ENCODE data around the gene TGFBR2. TPM values are rescaled to one million over a fixed set of nuclear protein-coding genes. Genes with fewer than 3 reads are reported as not detected.

TGFBR2 gene
- total and polyA plus RNA-seq, 10 of the 15 experiments (the other 5 are each of a cell fraction or from before 2014, with no cell fraction given): 0.02 to 0.98 (median 0.18) TPM; not detected in 1

DNA sequence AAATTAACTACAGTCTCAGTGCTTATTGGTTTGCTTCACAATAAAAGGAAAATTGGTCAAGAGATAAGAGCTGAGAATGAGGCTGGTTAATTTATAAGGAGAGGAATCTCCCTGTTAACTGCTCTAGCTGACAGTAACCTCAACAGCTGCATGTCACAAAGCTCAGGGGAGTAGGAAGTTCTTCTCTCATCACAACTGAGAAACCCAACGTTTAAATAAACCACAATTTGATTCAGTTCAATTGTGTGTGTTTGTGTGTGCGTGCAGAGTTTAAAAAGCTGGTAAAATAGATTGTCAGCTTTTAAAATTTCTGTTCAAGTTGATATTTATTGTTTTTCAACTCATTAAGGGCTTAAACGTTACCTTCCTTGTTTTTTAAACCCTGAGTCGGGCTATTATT is 3.5 kb upstream of the TGFBR2 start (continued):
- TF ChIP-seq, protein P1, sequence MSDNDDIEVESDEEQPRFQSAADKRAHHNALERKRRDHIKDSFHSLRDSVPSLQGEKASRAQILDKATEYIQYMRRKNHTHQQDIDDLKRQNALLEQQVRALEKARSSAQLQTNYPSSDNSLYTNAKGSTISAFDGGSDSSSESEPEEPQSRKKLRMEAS (IDR thresholded peaks at IDR 0.05; ENCODE audit: low read depth, low read length): no peak
- TF ChIP-seq ATF7 (IDR thresholded peaks at IDR 0.05; ENCODE audit: low read depth) (no peak; the same call in 1 of the 2 replicates), RAD21 (IDR thresholded peaks at IDR 0.05; ENCODE audit: insufficient read depth, low read depth, low read length) (no peak), ZNF622 (IDR thresholded peaks at IDR 0.05) (no peak), ZZZ3 (IDR thresholded peaks at IDR 0.05; ENCODE audit: control insufficient read depth, insufficient read length, low read depth) (no peak), ZNF384 (IDR thresholded peaks at IDR 0.05; ENCODE audit: borderline replicate concordance, low read depth, low read length) (no peak)

DNA sequence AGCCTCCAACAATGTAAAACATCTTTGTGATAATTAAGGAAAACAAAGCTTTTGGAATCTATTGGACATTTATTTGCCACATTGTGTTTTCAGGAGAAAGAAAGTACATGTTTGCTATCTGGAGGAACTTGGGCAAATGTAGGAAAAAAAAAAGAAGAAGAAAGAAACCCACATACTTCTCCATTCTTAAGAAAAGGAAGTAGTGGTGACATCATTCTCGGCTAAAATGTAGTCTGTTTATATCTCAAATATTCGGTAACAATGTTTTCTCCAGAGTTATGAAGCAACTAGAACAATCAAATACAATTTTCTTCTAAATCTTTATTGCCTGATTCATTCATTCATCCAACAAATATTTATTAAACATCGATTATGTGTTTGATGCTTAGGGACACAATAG is 2.3 kb upstream of the TGFBR2 start:
- H3K4me2 ChIP-seq (ENCODE audit: control insufficient read depth, insufficient read depth): no peak overlapping the region
- SMC1A ChIA-PET (ENCODE audit: uncharacterized antibody, unreplicated experiment): interaction anchor here (0.7 kb wide), 1 partner anchor 8 kb away, joined by 3 read pairs; no protein-coding TSS in a partner anchor
- DNase-seq (ENCODE audit: low read depth, low spot score): no peak
- 0% methylated on average over 3 of the region's 3 CpGs for WGBS (ENCODE audit: insufficient coverage, insufficient replicate concordance, low lambda C conversion rate, missing lambda C conversion rate)
- intact Hi-C loops (cut with micrococcal nuclease; ENCODE audit: unreplicated experiment): no loop called here
- FAIRE-seq: no peak
- BruUV-seq (replicated peaks): no TSS peak
- H2AFZ ChIP-seq (ENCODE audit: control insufficient read depth, low read depth, low read length): no peak overlapping the region
- in situ Hi-C loops (cut with MboI): no loop called here
- ATAC-seq: no peak
- CTCF ChIA-PET: no interaction called here
- H3K9me3 ChIP-seq (replicated peaks; ENCODE audit: control insufficient read depth, insufficient read depth, low read length): no peaks in the 10 kb centered on the region; the same call in 2 of the 3 replicates
- no peaks in the 10 kb centered on the region for H3K36me3 ChIP-seq (ENCODE audit: control insufficient read depth in 2 of 2, insufficient read depth in 2 of 2, low read length in 1 of 2)
- POLR2A ChIA-PET: no interaction called here
- no peak overlapping the region for H3K27ac ChIP-seq (ENCODE audit: control insufficient read depth, insufficient read depth)
- TF ChIP-seq, protein P2, sequence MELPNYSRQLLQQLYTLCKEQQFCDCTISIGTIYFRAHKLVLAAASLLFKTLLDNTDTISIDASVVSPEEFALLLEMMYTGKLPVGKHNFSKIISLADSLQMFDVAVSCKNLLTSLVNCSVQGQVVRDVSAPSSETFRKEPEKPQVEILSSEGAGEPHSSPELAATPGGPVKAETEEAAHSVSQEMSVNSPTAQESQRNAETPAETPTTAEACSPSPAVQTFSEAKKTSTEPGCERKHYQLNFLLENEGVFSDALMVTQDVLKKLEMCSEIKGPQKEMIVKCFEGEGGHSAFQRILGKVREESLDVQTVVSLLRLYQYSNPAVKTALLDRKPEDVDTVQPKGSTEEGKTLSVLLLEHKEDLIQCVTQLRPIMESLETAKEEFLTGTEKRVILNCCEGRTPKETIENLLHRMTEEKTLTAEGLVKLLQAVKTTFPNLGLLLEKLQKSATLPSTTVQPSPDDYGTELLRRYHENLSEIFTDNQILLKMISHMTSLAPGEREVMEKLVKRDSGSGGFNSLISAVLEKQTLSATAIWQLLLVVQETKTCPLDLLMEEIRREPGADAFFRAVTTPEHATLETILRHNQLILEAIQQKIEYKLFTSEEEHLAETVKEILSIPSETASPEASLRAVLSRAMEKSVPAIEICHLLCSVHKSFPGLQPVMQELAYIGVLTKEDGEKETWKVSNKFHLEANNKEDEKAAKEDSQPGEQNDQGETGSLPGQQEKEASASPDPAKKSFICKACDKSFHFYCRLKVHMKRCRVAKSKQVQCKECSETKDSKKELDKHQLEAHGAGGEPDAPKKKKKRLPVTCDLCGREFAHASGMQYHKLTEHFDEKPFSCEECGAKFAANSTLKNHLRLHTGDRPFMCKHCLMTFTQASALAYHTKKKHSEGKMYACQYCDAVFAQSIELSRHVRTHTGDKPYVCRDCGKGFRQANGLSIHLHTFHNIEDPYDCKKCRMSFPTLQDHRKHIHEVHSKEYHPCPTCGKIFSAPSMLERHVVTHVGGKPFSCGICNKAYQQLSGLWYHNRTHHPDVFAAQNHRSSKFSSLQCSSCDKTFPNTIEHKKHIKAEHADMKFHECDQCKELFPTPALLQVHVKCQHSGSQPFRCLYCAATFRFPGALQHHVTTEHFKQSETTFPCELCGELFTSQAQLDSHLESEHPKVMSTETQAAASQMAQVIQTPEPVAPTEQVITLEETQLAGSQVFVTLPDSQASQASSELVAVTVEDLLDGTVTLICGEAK (IDR thresholded peaks at IDR 0.05; ENCODE audit: borderline replicate concordance): no peak
- TF ChIP-seq ESRRA (IDR thresholded peaks at IDR 0.05; ENCODE audit: low read length): no peak
- TF ChIP-seq BHLHE40 (IDR thresholded peaks at IDR 0.05; ENCODE audit: borderline replicate concordance in 1 of 2, low read depth in 2 of 2, low read length in 1 of 2): no peak
- no peak for TF ChIP-seq NR2C1 (IDR thresholded peaks at IDR 0.05)
- no peak for TF ChIP-seq MYB (IDR thresholded peaks at IDR 0.05; ENCODE audit: borderline replicate concordance, low read depth, low read length)
- no peak for TF ChIP-seq POU2F2 (IDR thresholded peaks at IDR 0.05; ENCODE audit: borderline replicate concordance, low read depth, low read length)
- peak; percentile 90 for TF ChIP-seq ATF7 (IDR thresholded peaks at IDR 0.05; ENCODE audit: low read depth)
- peak; percentile 52; the same call in 1 of the 2 replicates for TF ChIP-seq ZNF384 (IDR thresholded peaks at IDR 0.05; ENCODE audit: borderline replicate concordance, low read depth, low read length)
- no peak for TF ChIP-seq RELA (IDR thresholded peaks at IDR 0.05; ENCODE audit: borderline replicate concordance, partially characterized antibody)
- no peak for TF ChIP-seq ZNF274 (IDR thresholded peaks at IDR 0.05; ENCODE audit: insufficient read depth, insufficient read length)
- TF ChIP-seq, protein P3, sequence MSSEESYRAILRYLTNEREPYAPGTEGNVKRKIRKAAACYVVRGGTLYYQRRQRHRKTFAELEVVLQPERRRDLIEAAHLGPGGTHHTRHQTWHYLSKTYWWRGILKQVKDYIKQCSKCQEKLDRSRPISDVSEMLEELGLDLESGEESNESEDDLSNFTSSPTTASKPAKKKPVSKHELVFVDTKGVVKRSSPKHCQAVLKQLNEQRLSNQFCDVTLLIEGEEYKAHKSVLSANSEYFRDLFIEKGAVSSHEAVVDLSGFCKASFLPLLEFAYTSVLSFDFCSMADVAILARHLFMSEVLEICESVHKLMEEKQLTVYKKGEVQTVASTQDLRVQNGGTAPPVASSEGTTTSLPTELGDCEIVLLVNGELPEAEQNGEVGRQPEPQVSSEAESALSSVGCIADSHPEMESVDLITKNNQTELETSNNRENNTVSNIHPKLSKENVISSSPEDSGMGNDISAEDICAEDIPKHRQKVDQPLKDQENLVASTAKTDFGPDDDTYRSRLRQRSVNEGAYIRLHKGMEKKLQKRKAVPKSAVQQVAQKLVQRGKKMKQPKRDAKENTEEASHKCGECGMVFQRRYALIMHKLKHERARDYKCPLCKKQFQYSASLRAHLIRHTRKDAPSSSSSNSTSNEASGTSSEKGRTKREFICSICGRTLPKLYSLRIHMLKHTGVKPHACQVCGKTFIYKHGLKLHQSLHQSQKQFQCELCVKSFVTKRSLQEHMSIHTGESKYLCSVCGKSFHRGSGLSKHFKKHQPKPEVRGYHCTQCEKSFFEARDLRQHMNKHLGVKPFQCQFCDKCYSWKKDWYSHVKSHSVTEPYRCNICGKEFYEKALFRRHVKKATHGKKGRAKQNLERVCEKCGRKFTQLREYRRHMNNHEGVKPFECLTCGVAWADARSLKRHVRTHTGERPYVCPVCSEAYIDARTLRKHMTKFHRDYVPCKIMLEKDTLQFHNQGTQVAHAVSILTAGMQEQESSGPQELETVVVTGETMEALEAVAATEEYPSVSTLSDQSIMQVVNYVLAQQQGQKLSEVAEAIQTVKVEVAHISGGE (CRISPR knock-in tag; IDR thresholded peaks at IDR 0.05): no peak
- H4K20me1 ChIP-seq (ENCODE audit: control insufficient read depth, insufficient read depth): no peaks in the 10 kb centered on the region
- no peaks in the 10 kb centered on the region for H3K4me1 ChIP-seq (ENCODE audit: control insufficient read depth, insufficient read depth, low read length)
- peaks cover 0 to 21% of the 10 kb centered on the region in 2 experiments; a peak in 3 of 4 replicates for H3K27me3 ChIP-seq (replicated peaks in 1 of 2; ENCODE audit: control insufficient read depth in 2 of 2, insufficient read depth in 2 of 2, low read length in 1 of 2)
- no peaks in the 10 kb centered on the region for H3K79me2 ChIP-seq (ENCODE audit: control insufficient read depth, insufficient read depth, low read length)
- H3K9ac ChIP-seq (ENCODE audit: control insufficient read depth, insufficient read depth, low read length): no peak overlapping the region
- RAD21 ChIA-PET (ENCODE audit: unreplicated experiment): no interaction called here
- H3K4me3 ChIP-seq: no peak overlapping the region
